ENCODE data around the gene SLC19A2. TPM values are rescaled to one million over a fixed set of nuclear protein-coding genes. Genes with fewer than 3 reads are reported as not detected.

The SLC19A2 gene
- total and polyA plus RNA-seq, 2 of the 8 experiments (the other 6 are each of a cell fraction or from before 2014, with no cell fraction given) = 21.2 to 23.2 TPM

GRCh38 chr1:169421309-169421708 lies 64.4 kb downstream of the SLC19A2 start:
- Histone ChIP-seq H4K91ac (replicated peaks; ENCODE audit: insufficient read length, low read length) (no peak overlapping the region), H3K18ac (ENCODE audit: extremely low read depth, low read length) (no peak overlapping the region), H2AK5ac (ENCODE audit: low read depth, low read length) (no peak overlapping the region), H2BK15ac (ENCODE audit: low read length) (no peak overlapping the region), H2BK120ac (replicated peaks; ENCODE audit: low read depth, low read length) (no peak overlapping the region), H3K23me2 (ENCODE audit: low read depth, low read length) (no peaks in the 10 kb centered on the region), H3K27me3 (replicated peaks in 1 of 4; ENCODE audit: control insufficient read depth in 3 of 4, extremely low read depth in 1 of 4, insufficient read depth in 3 of 4, low read length in 3 of 4) (no peaks in the 10 kb centered on the region), H3K4me3 (ENCODE audit: extremely low read depth in 1 of 4, insufficient read depth in 2 of 4, low read depth in 3 of 4, low read length in 4 of 4) (no peak overlapping the region), H4K20me1 (replicated peaks in 1 of 2; ENCODE audit: control insufficient read depth in 1 of 2, insufficient read depth in 2 of 2, low read length in 2 of 2) (no peaks in the 10 kb centered on the region), H4K8ac (ENCODE audit: extremely low read depth, insufficient read depth, low read length) (no peak overlapping the region), H2BK20ac (ENCODE audit: low read length) (no peak overlapping the region), H3K9me3 (ENCODE audit: insufficient read depth in 2 of 2, low read depth in 1 of 2, low read length in 1 of 2) (no peaks in the 10 kb centered on the region), H3K36me3 (ENCODE audit: control insufficient read depth in 2 of 4, insufficient read depth in 4 of 4, low read length in 3 of 4) (no peaks in the 10 kb centered on the region; a peak in 1 of 8 replicates), H3K27ac (ENCODE audit: low read depth, low read length) (no peak overlapping the region), H3K56ac (replicated peaks; ENCODE audit: insufficient read length, low read depth, low read length) (no peak overlapping the region), H3K4me1 (replicated peaks in 1 of 4; ENCODE audit: control insufficient read depth in 3 of 4, insufficient read depth in 4 of 4, low read length in 3 of 4) (no peaks in the 10 kb centered on the region), H4K5ac (ENCODE audit: insufficient read length, low read depth, low read length) (no peak overlapping the region), H3K4ac (replicated peaks; ENCODE audit: insufficient read length, low read depth, low read length) (no peak overlapping the region), H2AFZ (ENCODE audit: low read length) (no peak overlapping the region), H3K4me2 (ENCODE audit: insufficient read depth in 1 of 2, low read depth in 2 of 2, low read length in 2 of 2) (no peak overlapping the region), H2BK12ac (ENCODE audit: low read depth, low read length) (no peak overlapping the region), H3K14ac (ENCODE audit: insufficient read length) (no peak overlapping the region), H3K79me1 (ENCODE audit: low read depth, low read length) (no peaks in the 10 kb centered on the region), H3K9ac (replicated peaks in 1 of 4; ENCODE audit: extremely low read depth in 1 of 4, low read depth in 3 of 4, low read length in 3 of 4) (no peak overlapping the region), H2BK5ac (ENCODE audit: low read depth, low read length) (no peak overlapping the region), H3K23ac (ENCODE audit: insufficient read length) (no peak overlapping the region), H3K79me2 (ENCODE audit: control insufficient read depth in 1 of 2, insufficient read depth in 2 of 2, low read length in 2 of 2) (no peaks in the 10 kb centered on the region)
- DNase-seq (ENCODE audit: low read depth in 1 of 2, low spot score in 2 of 2) = no peak
- 87% methylated on average over 5 of the region's 5 CpGs; no CpG with 5 or more reads in 1 of the 2 experiments for WGBS, 2 experiments (ENCODE audit: extremely low coverage in 1 of 2, insufficient coverage in 1 of 2, insufficient read length in 1 of 2, insufficient replicate concordance in 2 of 2, low coverage in 1 of 2, low lambda C conversion rate in 2 of 2, missing lambda C conversion rate in 1 of 2)
- POLR2A ChIA-PET (ENCODE audit: partially characterized antibody) = no interaction called here
- FAIRE-seq = no peak
- CTCF ChIA-PET (ENCODE audit: partially characterized antibody) = no interaction called here
- TF ChIP-seq POLR2AphosphoS5 (IDR thresholded peaks at IDR 0.05; ENCODE audit: low read depth, low read length) (no peak), RFX5 (IDR thresholded peaks at IDR 0.05; ENCODE audit: borderline replicate concordance, low read depth, low read length) (no peak), ZNF274 (IDR thresholded peaks at IDR 0.05; ENCODE audit: borderline replicate concordance, extremely low read depth, low read length) (no peak), HDAC6 (IDR thresholded peaks at IDR 0.05; ENCODE audit: low read depth, low read length) (no peak), NRF1 (IDR thresholded peaks at IDR 0.05; ENCODE audit: low read depth, low read length) (no peak), GTF2F1 (IDR thresholded peaks at IDR 0.05; ENCODE audit: borderline replicate concordance, low read depth, low read length) (no peak), ASH2L (IDR thresholded peaks at IDR 0.05; ENCODE audit: low read length) (no peak), HDAC2 (IDR thresholded peaks at IDR 0.05; ENCODE audit: borderline replicate concordance in 1 of 2, low read depth in 2 of 2, low read length in 2 of 2) (no peak), RAD21 (IDR thresholded peaks at IDR 0.05 in 1 of 2, conservative IDR thresholded peaks at IDR 0.05 in 1 of 2; ENCODE audit: low read depth in 2 of 2, low read length in 2 of 2) (no peak), CBX5 (IDR thresholded peaks at IDR 0.05; ENCODE audit: low read depth, low read length) (no peak), CHD2 (IDR thresholded peaks at IDR 0.05; ENCODE audit: low read length) (no peak), TAF7 (optimal IDR thresholded peaks at IDR 0.05; ENCODE audit: borderline replicate concordance, low read depth, low read length) (no peak)

Measured in H1 (cell line).